ENCODE measurements around the gene LMF2. TPM values are rescaled to one million over a fixed set of nuclear protein-coding genes. Genes with fewer than 3 reads are reported as not detected.

LMF2 gene
- total RNA-seq, 1 experiment from 2014 or later: 21.1 TPM

DNA sequence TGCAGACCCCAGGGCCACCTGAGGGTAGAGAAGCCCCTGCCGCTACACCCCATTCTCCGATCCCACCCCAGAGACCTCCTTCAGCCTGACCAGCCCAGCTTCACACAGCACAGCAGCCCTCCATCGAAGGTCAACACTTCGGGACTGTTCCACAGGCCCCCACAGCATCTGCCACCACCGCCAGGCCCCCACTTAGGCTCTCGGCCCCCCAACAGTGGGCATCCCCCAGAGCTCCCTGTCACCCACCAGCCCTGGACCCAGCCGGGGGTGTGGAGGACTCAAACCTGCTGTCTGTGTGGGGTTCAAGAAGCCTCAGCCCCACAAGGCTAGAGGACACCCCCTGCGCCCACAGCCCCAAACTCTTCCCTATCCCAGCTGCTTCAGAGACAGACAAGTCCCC, 38.9 kb downstream of the LMF2 start:
- no peak for DNase-seq (ENCODE audit: extremely low read depth, low read depth)

DNA sequence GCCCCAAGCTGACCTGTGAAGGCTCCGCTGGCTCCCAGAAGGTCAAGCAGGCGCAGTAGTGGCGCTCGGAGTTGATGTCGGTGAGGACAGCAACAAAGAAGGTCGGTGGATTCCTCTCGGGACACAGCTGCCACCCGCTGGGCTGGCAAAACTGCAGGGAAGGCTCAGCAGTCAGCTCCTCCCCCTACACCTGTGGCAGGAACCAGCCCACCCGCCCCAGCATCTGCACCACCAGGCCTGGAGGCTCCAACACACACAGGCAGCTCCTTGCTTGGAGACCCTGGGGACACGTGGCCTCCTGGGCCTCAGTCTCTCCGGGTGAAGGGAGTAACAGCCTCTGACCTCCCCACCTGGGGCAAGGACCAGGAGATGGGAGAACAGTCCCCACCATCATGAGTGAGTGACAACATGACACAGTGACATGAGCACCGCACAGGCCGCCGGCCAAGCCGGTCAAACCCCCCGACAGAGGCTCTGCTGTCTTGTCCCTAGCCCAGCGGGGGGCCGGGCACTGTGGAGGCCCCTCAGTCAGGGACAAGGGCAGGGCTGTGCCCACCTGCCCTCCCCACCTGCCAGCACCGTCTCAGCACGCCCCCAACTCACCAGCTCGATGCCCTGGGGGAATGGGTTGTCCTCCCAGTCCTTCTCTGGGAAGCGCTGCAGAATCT, 39.6 kb downstream of the LMF2 start:
- no peak for DNase-seq (ENCODE audit: extremely low read depth, low read depth)

DNA sequence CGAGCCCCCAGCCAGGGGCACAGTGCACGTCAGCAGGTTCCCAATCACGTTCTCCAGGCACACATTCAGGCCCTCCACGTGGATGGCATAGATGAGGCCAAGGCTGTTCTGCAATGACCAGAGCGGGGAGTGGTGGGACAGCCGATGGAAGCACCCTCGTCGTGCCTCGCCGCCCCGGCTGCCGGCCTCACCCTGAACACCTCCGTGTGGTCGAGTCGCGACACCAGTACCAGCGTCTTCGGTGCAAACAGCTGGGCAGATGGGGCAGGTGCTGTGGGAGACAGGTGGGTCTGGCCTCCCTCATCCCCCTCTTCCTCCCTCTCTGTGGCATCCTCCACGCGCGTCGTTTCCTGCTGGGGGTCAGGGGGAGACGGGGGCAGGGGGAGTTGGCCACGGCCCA, 40.2 kb downstream of the LMF2 start:
- DNase-seq (ENCODE audit: extremely low read depth, low read depth): no peak

DNA sequence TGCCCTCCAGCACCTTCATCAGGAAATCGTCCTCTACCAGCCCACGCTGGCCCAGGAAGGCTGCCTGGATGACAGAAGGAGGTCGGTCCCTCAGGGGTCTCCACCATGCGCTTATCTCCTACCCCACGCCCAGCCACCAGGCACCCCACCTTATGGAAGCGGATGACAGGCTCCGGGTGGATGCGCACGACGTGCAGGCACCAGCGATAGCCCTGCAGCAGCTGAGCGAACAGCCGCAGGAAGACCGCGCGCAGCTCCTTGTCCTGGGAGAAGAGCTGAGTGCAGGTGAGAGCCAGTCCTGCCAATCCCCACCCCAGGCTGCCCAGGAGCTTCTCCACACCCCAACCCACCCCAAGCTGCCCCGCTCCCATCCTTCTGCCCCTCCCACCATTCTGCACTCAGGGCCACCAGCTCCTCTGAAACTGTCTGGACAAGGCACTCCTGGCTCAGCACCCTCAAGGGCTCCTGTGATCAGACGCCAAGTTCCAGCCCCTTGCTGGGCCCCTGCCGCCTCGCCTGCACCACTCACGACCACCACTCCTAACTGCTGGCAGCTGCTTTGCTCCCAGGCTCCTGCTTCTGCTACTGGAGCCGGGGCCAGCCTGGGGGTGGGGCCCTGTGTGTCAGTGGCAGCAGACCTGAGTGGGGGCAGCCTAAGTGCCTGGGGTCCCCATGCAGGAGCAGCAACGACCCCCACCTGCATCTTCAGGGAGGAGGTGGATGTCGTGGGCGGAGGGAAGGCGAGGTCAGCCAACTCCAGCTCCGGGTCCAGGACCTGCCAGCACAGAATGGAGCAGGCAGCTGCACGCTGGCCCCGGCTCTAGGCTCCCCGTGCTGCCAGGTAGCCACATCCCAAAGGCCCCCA, 42.2 kb downstream of the LMF2 start:
- DNase-seq (ENCODE audit: extremely low read depth, low read depth): no peak

DNA sequence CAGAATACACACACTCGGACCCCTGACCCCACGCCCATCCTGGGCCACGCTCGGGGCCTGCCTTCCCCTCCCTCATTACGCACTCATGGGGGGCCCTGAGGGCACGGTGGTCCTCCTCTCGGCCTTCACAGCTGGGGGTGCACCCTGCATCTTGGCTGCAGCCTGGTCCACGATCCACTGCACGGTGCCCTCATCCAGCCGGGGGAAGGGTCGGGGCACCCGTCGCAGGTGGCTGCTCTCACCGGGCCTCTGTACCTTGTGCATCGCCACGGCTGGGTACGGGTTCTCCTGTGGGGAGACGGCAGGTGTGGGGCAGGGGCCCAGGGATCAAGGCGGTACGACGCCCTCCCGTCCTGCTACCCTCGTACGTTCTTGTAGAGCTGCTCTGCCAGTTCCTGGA, 43.1 kb downstream of the LMF2 start:
- no peak for DNase-seq (ENCODE audit: extremely low read depth, low read depth)

DNA sequence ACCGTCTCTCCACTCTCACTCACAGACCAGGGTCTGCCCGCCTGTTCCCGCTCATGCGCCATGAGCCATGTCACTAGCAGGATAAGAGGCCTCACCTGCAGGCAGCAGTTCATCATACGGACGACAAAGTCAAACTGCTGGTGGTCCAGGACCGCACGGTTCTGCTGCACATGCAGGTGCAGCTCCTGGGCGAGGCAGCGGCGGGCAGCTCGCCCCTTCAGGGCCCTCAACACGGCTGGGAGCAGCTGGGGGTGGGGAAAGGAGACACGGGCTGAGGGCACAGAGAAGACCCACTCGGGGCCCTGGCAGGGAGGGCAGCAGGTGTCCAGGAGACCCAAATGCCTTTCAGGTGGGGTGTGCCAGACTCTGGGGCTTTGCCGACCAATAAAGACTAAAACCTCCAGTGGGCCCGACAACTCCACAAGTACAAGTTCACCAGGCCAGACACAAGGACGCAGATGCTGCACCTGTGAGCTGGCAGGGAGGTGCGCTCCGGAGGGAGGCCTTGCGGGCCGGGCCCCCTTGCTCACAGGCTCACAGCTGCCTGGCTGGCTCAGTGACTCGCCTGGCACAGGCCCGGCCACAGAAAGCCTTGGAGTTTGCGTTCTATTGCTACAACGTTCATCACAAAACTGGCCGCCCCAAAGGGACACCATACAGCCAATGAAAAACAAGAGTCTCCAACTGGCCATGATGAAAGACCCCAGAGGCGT, 44.2 kb downstream of the LMF2 start:
- DNase-seq (ENCODE audit: extremely low read depth, low read depth): no peak

DNA sequence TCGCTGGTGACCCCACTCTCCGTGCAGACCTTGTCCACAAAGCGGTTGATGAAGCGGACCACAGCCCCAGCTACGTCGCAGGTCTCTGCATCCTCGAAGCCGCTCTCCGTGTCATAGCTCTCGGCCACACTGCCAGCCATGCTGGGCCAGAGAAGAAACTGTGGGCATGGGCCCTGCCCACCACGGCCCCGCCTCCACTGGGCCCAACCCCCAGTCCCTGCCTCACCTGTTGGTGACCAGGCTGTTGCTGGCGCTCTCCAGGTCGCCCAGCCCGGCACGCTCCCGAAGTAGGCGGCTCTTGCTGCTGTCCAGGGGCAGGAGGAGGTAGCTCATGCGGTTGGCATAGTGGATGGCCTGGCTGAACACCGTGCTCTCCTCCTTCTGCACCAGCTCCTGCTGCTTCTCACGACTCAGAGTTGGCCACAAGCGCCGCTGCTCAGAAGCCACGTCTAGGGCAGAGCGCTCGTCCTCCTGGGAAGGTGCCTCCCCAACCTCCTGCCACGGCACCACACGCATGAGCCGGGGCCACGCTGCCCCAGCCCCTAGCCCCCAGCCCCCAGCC, 45.4 kb downstream of the LMF2 start:
- no peak for DNase-seq (ENCODE audit: extremely low read depth, low read depth)

DNA sequence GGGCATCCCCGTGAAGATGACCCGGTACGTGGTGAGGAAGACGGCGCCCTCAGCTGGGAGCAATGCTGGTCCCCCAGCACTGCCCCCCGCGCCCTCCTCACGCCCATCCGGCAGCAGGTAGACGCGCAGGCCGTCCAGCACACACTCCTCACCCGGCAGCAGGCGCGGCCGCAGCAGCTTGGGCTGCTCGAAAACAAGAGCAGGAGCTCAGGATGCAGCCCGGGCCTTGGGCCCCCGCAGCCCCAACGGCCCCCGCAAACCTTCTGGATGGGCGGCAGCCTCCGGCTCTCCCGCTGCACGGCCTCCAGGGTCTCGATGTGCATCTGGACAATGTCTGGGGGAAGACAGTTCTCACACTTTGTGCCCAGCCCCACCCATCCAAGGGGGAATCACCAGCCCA, 46.0 kb downstream of the LMF2 start:
- DNase-seq (ENCODE audit: extremely low read depth, low read depth): no peak

DNA sequence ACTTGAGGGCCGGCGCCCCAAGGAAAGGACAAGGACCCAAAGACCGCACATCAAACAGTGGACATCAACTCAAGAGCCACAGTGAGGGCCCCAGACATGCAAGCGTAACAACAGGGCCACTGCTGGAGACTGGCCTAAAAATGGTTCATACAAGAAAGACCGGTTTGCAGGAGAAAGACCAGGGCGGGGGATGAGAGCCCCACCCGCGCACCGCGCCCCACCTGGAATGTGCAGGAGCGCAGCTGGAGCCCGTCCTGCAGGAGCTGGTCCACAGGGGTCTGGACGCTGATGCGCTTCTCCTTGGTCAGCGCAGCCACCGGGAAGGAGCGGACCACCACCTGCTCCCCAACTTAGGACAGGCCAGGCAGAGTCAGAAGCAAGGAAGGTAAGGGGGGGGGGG, 46.6 kb downstream of the LMF2 start:
- no peak for DNase-seq (ENCODE audit: extremely low read depth, low read depth)

DNA sequence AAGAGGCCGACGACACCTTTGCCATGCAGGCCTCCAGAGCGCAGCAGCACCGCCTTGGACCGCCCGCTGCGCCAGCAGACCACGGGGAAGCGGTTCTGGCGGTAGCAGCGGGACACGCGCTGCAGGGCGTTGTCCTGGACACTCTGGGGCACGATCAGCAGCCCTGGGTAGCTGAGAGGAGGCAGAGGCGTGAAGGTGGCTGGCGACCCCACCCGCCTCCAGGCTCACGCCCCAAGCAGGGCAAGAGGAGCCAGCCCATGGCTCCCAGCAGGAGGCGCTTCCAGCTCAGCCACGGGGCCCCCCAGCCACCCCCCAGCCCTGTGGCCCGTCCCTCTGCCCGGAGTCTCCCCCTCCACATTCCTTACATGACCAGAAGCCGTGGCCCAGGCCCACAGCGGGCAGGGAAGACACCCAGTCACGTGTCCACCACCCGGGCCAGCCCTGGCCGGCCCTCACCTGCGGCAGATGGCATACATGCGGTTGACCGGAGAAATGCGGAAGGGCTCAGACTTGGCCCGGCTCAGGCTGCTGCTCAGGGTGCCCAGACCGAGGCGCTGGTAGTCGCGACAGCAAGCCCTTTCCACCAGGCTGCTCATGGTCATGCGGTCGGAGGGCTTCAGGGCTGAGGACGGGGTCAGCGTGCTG, 47.9 kb downstream of the LMF2 start:
- no peak for DNase-seq (ENCODE audit: extremely low read depth, low read depth)

DNA sequence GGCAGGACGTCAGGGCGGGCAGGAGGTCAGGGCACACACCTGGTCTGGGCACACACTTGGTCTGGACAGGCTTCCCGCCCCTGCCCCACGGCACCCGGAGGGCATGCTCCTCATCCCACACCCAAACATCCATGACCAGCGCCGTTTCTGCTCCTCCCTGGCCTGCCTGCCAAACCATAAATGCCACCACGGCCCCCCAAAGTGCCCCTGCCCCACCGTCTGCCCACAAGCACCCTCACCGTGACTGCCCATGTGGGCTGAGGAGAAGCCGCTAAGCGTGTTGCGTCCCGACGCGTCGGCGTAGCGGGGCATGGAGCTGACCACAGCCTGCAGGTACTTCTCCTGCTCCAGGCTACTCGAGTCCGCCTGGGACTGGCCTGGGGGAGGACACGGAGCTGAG, 48.5 kb downstream of the LMF2 start:
- no peak for DNase-seq (ENCODE audit: extremely low read depth, low read depth)

DNA sequence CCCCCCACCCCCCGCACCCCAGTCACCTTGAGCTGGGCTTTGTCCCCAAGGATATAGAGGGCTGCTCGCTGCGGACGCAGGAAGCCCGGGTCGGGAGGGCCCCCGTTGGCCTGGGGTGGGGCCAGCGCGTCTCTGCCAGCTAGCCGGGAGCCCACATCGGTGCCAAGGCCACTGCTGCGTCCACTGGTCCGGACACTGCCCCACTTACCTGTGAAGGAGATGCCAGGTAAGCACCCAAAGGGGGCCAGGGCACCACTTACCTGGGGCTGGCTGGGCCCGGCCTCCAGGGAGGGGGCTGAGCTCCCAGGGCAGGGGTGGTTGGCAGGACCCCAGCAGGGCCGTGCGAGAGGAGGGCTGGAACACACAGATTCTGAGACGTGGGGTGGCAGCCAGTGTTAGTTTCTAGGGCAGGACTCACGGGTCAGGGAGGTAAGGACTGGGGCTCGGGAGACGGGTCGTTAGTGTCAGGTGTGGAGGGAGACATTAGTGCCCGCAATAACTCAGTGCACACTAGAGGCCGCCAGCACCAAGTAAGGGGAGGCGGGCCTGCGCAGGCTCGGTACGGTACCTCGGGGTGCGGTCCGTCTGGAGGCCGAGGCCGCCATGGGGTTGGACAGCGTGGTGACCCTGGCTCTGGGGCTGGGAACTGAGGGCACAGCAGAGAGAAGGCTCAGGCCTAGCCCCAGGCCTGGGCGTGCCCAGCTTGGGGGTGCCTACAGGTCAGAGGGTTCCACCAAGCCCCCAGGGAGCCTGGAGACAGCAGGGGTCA, 50.9 kb downstream of the LMF2 start:
- DNase-seq (ENCODE audit: extremely low read depth, low read depth): no peak

DNA sequence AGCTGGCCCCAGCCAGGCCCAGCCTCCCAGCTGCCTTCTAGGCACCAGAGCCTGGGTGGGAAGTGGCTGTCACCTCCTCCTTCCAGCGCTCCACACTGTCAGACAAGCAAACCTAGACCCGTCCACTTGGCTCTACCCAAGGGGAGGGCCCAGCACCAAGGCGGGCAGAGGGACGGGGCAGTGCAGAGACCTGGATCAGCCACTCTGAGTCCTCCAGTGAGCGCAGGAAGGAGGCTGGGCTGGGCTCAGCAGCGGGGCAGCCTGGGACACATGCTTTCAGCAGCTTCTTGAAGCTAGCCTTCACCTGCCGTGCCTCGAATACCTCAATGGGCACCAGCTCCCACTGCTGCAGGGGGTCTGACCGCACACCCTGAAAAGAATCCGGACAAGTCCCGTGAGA, 51.5 kb downstream of the LMF2 start:
- DNase-seq (ENCODE audit: extremely low read depth, low read depth): no peak

DNA sequence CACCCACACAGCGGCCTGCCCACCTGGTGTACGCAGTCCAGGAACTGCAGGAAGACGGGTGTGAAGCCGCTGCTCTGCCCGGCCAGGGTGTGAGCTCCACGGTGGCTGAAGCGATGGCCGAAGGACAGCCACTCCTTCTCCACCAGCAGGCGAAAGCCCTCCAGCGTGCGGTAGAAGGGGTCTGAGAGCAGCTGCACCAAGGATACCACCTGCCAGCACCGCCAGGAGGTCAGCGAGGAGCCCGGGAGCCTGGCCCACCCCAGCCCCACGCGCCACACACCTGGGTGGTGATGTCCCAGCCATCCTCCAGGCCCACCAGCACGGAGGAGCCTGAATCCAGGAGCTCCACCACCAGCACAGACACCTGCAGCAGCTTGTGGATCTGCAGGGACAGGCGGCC, 52.3 kb downstream of the LMF2 start:
- no peak for DNase-seq (ENCODE audit: extremely low read depth, low read depth)

DNA sequence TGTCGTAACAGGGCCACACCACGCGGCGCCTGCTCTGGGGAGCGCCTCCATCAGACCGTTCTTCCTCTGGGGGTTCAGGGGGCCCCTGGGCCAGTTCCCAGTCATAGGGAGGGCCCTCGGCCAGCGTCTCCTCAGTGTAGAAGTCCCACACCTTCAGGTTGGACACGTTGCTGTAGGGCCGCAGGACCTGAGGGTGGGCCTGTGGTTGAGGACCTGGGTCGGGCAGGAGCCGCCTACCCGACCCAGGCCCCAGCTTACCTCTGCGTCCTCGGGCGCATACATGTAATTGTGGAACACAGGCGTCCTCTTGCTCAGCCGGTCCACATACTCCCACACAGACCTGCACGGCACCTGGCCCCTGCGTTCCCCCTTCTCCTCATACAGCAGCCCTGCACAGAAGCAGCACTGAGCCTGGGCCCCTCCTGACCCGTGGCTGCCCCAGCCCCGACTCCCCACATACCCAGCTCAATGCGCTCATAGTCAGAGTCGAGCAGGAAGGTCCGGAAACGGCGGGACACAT, 52.9 kb downstream of the LMF2 start:
- no peak for DNase-seq (ENCODE audit: extremely low read depth, low read depth)

Other genes with a start within 250 kb of the LMF2 start
- gene MAPK12, start 246.0 kb downstream of the LMF2 start, total RNA-seq (2014; rRNA removed; shearing (Covaris generic)): 22.0 and 24.9 TPM in 2 replicates
- 1.3 and 1.8 TPM in 2 replicates for gene MAPK11, start 237.3 kb downstream of the LMF2 start, total RNA-seq (2014; rRNA removed; shearing (Covaris generic))
- 51.2 and 52.5 TPM in 2 replicates for gene PLXNB2, start 200.1 kb downstream of the LMF2 start, total RNA-seq (2014; rRNA removed; shearing (Covaris generic))
- 0.81 and 1.5 TPM in 2 replicates for gene DENND6B, start 180.7 kb downstream of the LMF2 start, total RNA-seq (2014; rRNA removed; shearing (Covaris generic))
- 23.6 and 24.5 TPM in 2 replicates for gene PPP6R2, start 164.4 kb downstream of the LMF2 start, total RNA-seq (2014; rRNA removed; shearing (Covaris generic))
- gene SBF1, start 32.7 kb downstream of the LMF2 start, total RNA-seq (2014; rRNA removed; shearing (Covaris generic)): 37.0 and 40.3 TPM in 2 replicates
- gene ADM2, start 26.2 kb downstream of the LMF2 start, total RNA-seq (2014; rRNA removed; shearing (Covaris generic)): 8.9 and 9.2 TPM in 2 replicates
- 0.27 and 0.29 TPM in 2 replicates for gene MIOX, start 20.8 kb downstream of the LMF2 start, total RNA-seq (2014; rRNA removed; shearing (Covaris generic))
- 28.6 and 38.0 TPM in 2 replicates for gene NCAPH2, start 522 bp upstream of the LMF2 start, total RNA-seq (2014; rRNA removed; shearing (Covaris generic))
- gene SCO2, start 17.9 kb upstream of the LMF2 start, total RNA-seq (2014; rRNA removed; shearing (Covaris generic)): 3.0 and 4.0 TPM in 2 replicates
- 25.8 and 27.3 TPM in 2 replicates for gene TYMP, start 22.3 kb upstream of the LMF2 start, total RNA-seq (2014; rRNA removed; shearing (Covaris generic))
- 1.6 and 2.1 TPM in 2 replicates for gene KLHDC7B, start 38.2 kb upstream of the LMF2 start, total RNA-seq (2014; rRNA removed; shearing (Covaris generic))
- gene SYCE3, start 55.2 kb upstream of the LMF2 start, total RNA-seq (2014; rRNA removed; shearing (Covaris generic)): 0.50 TPM in 1 of 2 replicates, not detected in the other
- 9.6 and 9.8 TPM in 2 replicates for gene CPT1B, start 70.7 kb upstream of the LMF2 start, total RNA-seq (2014; rRNA removed; shearing (Covaris generic))
- gene CHKB, start 75.1 kb upstream of the LMF2 start, total RNA-seq (2014; rRNA removed; shearing (Covaris generic)): 16.1 and 21.0 TPM in 2 replicates
- 0.06 and 0.15 TPM in 2 replicates for gene MAPK8IP2, start 93.1 kb upstream of the LMF2 start, total RNA-seq (2014; rRNA removed; shearing (Covaris generic))
- gene ARSA, start 120.5 kb upstream of the LMF2 start, total RNA-seq (2014; rRNA removed; shearing (Covaris generic)): 14.0 and 14.5 TPM in 2 replicates
- 0.98 and 1.2 TPM in 2 replicates for gene SHANK3, start 165.1 kb upstream of the LMF2 start, total RNA-seq (2014; rRNA removed; shearing (Covaris generic))
- gene ACR, start 230.5 kb upstream of the LMF2 start, total RNA-seq (2014; rRNA removed; shearing (Covaris generic)): not detected in 2 replicates

All from NCI-H460 (cell line).